ENCODE results near the gene MOB2. TPM values are rescaled to one million over a fixed set of nuclear protein-coding genes. Genes with fewer than 3 reads are reported as not detected.

The MOB2 gene
- total RNA-seq, 1 donor from 2014 or later, result 15.0 TPM

DNA sequence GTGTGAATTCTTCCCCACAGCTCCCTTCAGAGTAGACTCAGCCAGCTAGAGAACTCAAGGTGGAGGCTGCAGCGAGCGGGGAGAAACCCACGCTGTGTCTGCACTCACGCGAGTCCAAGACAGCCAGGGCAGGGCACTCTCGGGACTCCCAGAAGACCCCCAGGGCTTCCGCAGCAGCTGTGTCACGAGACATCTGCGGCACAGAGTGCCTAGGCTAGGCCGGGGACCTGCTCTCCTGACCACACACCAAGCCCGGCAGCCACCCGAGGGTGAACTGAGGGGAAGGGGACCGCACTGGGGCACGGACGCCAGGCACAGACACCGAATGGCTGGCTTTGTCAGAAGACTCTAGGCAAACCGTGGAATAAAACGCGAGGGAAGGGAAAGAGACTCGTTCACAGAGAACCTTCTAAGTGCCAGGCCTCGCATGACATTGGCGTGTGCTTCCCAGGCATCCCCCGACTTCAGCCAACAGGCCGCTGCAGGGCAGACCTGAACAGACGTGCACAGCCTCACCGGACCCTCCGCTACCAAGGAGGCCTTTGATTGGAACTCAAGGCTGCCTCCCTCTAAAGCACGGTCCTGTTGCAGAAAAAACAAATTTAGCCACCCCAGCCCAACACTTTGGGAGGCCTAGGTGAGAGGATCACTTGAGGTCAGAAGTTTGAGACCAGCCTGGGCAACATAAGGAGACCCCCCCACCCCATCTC is 18.2 kb upstream of the MOB2 start:
- DNase-seq (ENCODE audit: low read depth), result no peak

DNA sequence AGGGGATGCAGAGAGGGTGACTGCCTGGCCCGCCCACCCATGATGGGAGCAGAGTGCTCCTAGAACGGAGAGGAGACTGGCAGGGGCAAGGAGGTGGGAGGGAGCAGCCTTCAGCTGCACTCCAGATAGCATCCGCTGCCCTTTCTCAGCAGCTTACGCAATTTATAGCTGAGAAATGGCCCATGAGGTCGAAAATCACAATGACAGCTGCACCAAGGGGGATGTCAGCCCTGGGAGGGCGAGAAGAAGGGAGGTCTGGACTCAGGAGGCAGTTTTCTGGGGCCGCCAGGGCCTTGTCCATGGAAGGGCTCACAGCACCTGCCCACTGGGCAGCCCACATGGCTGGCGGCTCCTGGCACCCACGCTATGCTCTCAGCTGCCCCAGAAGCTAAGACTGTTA is 17.6 kb upstream of the MOB2 start:
- no peak for DNase-seq (ENCODE audit: low read depth)

DNA sequence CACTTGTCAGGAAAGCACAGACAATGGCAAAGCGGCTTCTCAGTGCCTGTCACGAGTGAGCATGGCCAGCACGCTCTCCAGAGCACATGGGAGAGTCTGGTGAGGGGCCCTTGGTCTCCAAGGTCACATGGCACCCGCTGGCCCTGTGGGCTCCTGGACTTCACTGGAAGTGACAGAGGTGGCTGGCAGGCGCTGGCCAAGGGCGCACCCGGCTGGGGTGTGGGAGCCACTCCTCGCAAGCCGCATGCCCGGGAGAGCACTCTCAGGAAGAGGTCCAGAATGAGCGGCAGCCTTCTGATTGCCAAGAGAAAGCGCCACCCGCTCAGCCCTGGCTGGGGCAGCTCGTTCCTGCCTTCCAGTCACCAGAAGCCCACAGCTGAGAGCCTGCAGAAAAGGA is 17.1 kb upstream of the MOB2 start:
- DNase-seq (ENCODE audit: low read depth), result no peak

DNA sequence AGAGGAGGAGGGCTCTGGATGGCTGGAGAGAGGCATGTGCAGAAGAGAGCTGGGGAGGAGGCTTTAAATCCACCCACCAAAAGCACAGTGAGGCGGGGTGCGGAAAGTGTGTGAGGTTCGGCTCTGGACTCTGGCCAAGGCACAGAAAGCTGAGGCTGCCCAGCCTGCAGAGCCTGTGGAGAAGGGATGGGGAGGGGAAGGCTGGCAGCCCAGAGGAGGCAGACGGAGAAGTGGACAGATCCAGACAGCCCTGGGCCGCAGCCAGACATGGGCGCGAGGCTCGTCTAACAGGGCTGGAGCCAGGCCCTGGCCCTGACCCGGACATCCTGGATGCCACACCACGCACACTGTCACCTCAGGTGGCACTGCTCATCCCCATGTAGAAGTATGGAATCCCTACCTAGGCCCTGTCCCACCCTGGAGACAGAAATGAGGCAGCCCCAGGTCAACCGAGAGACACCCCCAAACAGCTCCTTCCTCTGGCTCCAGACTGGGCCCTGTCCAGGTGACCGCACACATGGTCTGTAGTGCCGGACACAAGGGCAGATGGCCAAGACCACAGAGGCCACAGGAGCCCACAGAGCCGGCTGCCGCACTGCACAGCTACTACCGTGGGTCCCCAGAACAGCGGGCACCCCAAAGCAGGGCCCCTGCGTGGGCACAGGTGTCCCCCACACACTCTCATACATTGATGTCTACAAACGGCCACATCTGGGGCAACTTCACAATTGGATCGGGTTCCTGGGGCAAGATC is 16.6 kb upstream of the MOB2 start:
- DNase-seq (ENCODE audit: low read depth), result no peak

DNA sequence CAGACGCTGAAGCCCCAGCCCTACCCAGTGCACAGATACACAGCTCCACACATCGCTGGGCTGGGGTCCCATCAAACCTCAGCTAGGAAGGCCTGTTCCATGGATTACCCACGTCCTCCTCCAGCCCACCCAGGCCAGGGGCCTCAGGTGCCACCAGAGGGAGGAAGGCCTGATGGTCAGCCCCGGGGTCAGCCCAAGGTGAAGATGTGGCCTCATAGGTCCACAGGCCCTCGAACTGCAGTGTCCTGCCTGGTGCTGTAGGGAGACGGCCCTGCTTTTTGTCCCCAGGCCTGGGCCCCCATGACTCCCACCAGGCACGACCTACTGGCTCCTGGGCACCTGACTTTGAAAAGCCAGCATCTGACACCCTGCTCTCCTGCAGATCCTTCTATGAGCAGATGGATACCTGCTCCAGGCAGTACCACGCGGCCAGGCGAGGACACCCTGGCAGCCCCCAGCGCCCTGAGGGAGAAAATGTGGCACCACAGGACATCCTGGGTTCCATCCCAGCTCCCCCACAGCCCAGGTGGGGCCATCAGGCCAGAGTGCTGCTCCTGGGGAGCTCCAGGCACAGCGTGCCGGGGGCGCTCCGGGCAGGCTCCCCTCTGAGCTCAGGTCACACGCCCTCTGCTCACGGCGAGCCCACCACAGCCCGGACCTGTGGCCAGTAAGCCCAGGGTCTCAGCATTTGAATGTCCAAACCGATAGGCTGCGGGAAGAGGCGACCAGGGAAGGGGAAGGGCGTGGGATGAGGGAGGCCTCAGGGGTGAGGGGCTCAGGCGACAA is 15.8 kb upstream of the MOB2 start:
- no peak for DNase-seq (ENCODE audit: low read depth)

DNA sequence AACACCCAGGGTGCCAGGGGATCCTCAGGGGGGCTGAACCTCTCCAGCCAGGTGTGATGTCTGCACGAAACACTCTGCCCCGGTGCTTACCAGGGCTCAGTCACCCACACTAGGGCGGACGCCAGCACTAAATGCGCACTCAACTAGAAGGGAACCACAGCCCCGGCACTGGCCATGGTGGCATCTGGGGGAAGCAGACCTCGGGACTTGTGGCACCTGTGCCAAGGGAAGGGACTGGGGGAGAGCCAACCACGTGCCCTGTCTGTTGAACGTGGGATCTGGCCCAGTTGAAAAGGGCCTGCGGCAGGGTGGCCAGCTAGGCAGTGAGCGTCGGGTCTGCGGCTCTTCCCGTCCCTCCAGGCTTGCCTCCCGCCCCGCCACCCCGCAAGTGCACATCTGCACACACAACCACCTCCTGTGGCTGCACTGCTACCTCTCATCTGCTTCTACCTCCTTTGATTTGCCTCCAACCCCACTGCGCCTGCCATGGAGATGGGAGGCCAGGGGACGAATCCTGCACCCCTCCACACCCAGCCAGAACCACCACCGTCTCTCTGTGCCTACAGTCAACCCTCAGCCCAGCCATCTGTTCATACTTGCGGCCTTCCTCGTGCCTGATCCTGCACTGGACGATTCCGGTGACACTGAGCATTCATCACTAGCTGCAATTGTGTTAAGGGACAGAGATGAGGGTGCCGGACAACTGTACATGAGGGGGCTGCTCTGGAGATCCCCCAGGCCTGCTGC is 15.0 kb upstream of the MOB2 start:
- no peak for DNase-seq (ENCODE audit: low read depth)

DNA sequence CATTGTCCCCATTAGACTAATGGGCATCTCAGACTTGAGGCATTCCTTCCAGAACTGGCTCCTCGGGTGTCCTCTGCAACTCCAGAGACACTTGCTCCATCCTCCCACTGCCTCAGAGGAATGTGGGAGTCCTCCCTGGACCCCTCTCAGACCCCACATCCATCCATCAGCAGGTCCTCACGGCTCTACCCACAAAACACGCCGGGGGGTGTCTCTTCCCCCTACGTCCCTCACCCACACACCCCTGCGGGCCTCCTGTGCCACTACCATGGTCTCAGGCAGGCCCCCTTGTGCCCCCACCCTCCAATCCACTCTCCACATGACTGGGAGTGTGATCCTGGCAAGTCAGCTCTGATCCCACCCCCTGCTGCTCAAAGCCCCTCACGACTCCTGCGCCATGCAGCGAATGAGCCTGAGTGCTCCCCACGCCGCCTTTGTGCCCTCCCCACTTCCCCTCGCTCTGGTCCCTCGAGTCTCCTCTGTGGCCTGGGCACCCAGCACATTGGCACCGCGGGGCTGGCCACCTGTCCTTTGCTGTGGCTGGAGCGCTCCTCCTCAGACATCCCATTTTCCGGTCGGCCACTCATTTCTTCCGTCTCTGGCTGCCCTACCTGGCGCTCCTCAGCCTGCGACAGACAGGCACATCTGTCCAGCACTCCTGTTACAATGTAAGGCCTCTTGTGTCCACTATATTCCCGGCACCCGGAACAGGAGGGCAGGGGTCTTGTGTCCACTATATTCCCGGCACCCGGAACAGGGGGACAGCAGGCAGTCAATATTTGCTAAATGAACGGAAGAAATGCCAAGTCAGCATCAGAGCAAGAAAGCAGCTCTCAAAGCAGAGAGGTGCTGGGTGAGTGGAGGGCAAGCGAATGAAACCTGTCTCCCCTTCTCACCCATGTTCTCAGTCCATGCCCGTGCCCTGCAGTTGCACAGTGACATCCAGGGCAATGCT is 14.2 kb upstream of the MOB2 start:
- no peak for DNase-seq (ENCODE audit: low read depth)

DNA sequence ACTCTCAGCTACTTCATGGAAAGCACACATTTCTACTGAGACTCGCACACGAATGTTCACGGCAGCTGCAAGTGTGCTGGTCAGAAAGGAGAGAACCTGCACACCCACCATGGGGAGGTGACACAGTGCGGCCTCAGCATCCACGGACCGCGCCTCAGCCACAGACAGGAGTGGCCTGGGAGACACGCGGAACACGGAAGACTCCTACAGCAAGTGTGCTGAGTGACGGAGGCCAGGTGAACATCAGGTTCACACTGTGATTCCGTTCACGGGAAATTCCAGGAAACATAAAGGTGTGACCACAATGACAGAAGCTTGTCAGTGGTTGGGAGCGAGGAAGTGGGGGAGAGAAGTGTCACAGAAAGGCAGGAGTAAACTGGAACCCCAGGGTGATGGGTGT is 13.3 kb upstream of the MOB2 start:
- no peak for DNase-seq (ENCODE audit: low read depth)

DNA sequence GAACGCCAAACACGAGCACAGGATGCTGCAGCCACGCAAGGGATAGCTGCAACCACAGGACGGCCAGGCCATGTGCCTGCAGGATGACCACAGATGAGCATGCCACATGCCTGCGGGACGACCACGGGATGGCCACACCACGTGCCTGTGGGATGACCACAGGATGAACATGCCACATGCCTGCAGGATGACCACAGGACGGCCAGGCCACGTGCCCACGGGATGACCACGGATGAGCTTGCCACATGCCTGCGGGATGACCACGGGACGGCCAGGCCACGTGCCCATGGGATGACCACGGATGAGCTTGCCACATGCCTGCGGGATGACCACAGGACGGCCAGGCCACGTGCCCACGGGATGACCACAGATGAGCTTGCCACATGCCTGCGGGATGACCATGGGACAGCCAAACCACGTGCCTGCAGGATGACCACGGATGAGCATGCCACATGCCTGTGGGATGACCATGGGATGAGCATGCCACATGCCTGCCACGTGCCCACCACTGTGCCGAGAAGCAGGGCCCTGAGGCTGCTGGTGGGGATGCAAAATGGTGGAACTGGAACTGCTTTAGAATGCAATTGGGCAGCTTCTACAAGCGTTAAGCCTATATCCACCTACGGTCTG is 12.8 kb upstream of the MOB2 start:
- DNase-seq (ENCODE audit: low read depth), result peak; percentile 18

DNA sequence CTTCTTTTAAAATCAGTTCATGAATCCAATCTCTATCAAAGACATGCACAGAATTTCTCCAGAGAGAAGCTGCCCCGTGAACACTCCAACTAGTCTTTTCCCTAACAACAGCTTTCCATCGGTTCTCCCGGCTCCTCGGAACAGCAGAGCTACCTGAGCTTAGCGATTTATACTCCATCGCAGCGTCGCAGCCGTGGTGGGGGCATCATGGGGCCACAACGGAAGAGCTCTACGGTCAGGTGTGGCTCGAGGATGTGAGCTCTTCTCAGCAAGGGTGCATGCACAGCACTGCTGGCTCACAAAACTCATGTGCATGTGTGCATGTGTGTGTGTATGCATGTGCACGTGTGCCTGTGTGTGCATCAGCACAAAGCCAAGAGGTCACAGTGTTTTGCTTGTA is 11.7 kb upstream of the MOB2 start:
- no peak for DNase-seq (ENCODE audit: low read depth)

DNA sequence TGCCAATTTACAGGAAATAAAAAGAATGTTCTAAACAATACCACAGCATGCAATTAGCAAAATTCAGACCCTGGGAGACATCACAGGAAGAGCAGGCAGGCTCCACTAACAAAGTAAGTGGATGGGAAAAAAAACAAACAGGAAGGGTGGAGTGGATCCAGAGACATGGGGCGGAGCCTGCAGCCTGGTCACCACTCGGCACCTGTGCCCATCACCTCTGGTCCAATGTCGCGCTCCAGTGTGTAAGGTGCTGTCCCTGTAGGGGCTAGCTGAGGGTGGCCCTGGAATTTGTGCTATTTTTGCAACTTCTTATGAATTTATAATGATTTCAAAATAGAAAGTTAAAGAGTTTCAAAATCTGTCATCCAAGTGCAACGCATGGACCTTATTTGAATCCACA is 11.0 kb upstream of the MOB2 start:
- DNase-seq (ENCODE audit: low read depth), result no peak

DNA sequence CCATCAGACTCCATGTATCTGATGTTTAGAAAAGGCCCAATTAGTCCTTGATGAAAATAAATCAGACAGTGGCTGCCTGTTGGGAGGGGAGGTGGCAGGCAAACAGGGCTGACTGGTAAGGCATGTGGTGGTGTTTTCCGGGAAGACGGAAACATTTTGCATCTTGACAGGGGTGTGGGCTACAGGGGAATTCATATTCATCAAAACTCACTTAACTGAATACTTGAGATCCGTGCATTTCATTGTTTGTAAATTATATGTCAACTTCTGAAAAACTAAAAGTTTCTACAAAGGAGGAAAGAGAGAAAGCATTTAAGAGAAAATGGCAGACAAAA is 10.1 kb upstream of the MOB2 start:
- no peak for DNase-seq (ENCODE audit: low read depth)

DNA sequence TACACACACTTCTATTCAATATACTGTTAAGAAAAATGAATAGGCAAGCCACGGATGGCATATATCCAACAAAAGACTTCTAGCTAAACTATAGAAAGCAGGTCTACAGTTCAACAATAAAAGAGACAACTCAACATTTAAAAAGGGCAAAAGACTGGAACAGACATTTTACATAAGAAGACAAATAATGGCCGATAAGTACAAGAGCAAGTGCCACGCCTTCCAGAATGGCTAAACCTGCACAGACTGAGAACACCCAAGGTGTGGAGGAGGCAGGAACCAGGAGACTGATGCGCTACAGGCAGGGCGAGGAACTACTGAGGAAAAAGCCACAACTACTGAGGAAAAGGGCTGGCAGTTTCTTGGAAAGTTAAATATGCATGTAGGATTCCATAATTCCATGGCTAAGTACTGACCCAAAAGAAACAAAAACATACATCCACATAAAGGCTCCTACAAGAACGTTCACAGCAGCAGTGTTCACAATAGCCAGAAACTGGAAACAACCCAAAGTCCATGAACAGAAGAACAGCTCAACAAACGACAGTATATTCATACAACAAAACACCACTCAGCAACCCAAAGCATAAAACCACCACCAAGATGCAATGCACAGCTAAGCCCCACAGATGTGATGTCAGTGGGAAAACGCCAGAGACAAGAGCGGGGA is 9.6 kb upstream of the MOB2 start:
- DNase-seq (ENCODE audit: low read depth), result no peak

DNA sequence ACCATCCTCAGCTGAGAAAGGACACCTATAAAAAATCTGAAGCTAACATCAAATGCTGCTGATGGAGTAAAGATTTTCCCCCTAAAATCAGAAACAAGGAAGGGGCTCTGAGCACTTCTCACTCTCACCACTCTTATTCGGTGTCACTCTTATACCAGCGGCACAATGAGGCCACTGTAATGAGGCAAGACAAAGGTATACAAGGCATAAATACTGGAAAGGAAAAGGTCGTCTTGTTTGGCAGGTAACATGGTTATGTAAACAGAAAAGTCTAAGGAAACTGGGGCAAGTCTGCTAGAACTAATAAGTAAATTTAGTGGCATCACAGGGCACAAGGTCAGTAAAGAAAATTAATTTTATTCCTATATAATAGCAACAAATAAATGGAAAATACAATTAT is 8.1 kb upstream of the MOB2 start:
- no peak for DNase-seq (ENCODE audit: low read depth)

DNA sequence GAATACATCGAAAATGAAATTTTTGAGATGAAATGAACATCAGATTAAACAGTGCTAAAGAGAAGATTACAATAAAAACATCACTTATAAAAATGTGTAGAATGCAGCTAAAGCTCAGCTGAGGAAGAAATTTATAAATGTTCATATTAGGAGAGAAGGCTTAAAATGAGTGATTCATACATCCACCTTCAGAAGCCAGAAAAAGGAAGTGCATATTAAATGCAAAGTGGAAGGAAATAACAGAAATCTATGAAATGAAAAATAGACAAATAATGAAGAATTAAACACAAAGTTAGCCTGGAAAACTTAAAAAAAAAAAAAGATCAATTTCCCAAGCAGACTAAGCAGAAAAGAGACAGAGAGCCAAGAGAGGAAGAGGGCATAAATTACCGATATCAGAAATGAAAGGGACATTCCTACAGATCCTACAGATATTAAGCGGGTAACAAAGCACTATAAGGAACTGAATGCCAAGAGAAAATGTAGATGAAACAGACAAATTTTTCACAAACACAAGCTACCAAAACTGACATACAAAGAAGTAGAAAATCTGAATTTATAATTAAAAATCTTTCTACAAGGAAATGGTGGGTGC is 7.2 kb upstream of the MOB2 start:
- DNase-seq (ENCODE audit: low read depth), result no peak

DNA sequence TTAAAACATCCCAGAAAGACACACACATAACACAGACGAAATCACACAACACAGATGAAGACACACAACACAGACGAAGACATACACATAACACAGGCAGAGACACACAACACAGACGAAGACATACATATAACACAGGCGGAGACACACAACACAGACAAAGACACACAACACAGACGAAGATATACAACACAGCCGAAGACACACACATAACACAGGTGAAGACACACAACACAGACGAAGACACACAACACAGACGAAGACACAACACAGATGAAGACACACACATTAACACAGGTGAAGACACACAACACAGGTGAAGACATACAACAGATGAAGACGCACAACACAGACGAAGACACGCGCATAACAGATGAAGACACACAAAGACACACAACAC is 4.8 kb upstream of the MOB2 start:
- DNase-seq (ENCODE audit: low read depth), result no peak

DNA sequence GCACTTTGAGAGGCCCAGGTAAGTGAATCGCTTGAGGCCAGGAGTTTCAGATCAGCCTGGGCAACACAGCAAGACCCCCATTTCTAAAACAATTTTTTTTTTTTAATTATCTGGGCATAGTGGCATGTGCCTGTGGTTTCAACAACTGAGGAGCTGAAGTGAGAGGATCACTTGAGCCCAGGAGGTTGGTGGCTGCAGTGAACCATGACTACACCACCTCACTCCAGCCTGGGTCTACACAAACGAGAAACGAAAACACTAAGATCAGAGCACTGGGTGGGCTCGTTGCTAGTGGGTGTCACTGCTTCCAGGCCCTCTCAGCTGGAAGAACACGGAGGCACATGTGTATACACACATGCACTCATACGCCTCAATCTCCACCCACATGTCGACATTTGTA is 4.1 kb upstream of the MOB2 start:
- DNase-seq (ENCODE audit: low read depth), result no peak

DNA sequence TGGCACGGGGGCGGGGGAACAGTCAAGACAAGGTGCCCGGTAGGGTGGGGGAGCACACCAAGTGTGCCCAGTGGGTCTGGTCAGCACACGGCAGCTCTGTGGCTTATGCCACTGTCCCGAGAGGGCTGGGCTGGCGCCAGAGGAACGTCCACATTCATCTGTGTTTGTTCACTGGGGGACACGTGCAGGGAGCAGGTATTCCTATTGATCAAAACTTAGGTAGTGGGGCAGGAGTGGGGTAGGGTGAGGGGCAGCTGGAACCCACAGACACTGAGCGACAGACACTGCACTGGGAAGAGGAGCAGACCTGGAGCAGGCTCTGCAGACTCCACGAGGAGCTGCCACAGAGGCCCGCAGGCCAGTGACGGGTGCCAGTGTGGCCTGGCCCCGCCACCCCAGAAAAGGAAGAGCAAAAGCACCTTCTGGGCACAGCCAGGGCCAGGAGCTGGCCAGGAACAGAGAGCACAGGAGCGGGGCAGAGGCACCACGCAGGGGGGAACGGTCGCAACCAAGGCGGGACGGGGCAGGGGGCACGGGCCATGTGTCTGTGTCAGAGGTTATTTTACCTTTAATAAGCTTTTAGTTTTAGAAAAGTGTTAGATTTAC is 2.1 kb upstream of the MOB2 start:
- no peak for DNase-seq (ENCODE audit: low read depth)

Data from myocyte (in vitro differentiated cells).